H1 (cell line): ENCODE results near the gene KLHL30. TPM values are rescaled to one million over a fixed set of nuclear protein-coding genes. Genes with fewer than 3 reads are reported as not detected.

Source experiments
- BACH1 ChIP-seq: IDR thresholded peaks from 2 replicates; pipeline ENCODE4 v1.6.1; 2012; ENCODE audit warnings: low read length, improper control_type of control experiment
- BRCA1 ChIP-seq: IDR thresholded peaks from 2 replicates; pipeline ENCODE4 v1.6.1; 2012; ENCODE audit warnings: low read depth, low read length, improper control_type of control experiment
- KDM1A ChIP-seq: fragments of 200-600, 300-600 bp; sonication (generic); IDR thresholded peaks from 2 replicates; pipeline ENCODE4 v1.7.1; 2016; ENCODE audit warnings: mild to moderate bottlenecking, low read length, borderline replicate concordance
- NRF1 ChIP-seq: IDR thresholded peaks from 2 replicates; pipeline ENCODE4 v1.6.1; 2011; ENCODE audit warnings: mild to moderate bottlenecking, low read depth, low read length, improper control_type of control experiment
- POLR2AphosphoS5 ChIP-seq: IDR thresholded peaks from 2 replicates; pipeline ENCODE4 v1.6.1; 2011; ENCODE audit warnings: low read depth, low read length
- RXRA ChIP-seq: IDR thresholded peaks from 2 replicates; pipeline ENCODE4 v1.6.1; 2011; ENCODE audit warnings: low read depth, mild to moderate bottlenecking, low read length, moderate library complexity; ENCODE audit not compliant: insufficient read depth
- SIX5 ChIP-seq: IDR thresholded peaks from 2 replicates; pipeline ENCODE4 v1.6.1; 2011; ENCODE audit warnings: mild to moderate bottlenecking, low read depth, low read length
- SP1 ChIP-seq: IDR thresholded peaks from 2 replicates; pipeline ENCODE4 v1.6.1; 2011; ENCODE audit warnings: low read depth, low read length
- SRF ChIP-seq: IDR thresholded peaks from 2 replicates; pipeline ENCODE4 v1.6.1; 2011; ENCODE audit warnings: mild to moderate bottlenecking, low read depth, low read length, moderate library complexity
- TBP ChIP-seq: IDR thresholded peaks from 2 replicates; pipeline ENCODE4 v1.6.1; 2011; ENCODE audit warnings: low read depth, low read length, improper control_type of control experiment
- TCF12 ChIP-seq: IDR thresholded peaks from 2 replicates; pipeline ENCODE4 v1.6.1; 2011; ENCODE audit warnings: low read depth, mild to moderate bottlenecking, low read length
- YY1 ChIP-seq: IDR thresholded peaks from 2 replicates; pipeline ENCODE4 v1.6.1; 2011; ENCODE audit warnings: low read depth, mild to moderate bottlenecking, low read length
- polyA plus RNA-seq, 7 experiments: library from polyadenylated mRNA; depleted of rRNA in 3 of 7; stranded (reverse) in 5 of 7; unstranded in 2 of 7; fragments of >200 nt in 5 of 7; fragments of 200-250 nt in 2 of 7; gene quantifications; 1 replicate in 5 of 7; 2 replicates in 1 of 7; 4 replicates in 1 of 7; pipeline versions ENCODE4 v1.2.1 to v1.2.3, GENCODE V29; 2011 to 2013; ENCODE audit warnings: missing spikeins in 2 of 7, mixed read lengths in 2 of 7
- total RNA-seq: library from RNA; stranded (reverse); fragmentation: NEBNext Ultra II Directional; extraction: Animal tissue kit (Norgen Biotek cat#: 25700); gene quantifications from 2 replicates; pipeline ENCODE4 v1.2.1, GENCODE V29; 2021
- TF ChIP-seq, protein P1 (sequence below): IDR thresholded peaks from 2 replicates; pipeline ENCODE4 v1.6.1; 2012; ENCODE audit warnings: inconsistent platforms

KLHL30 gene
- total and polyA plus RNA-seq, 2 of the 8 experiments (the other 6 are each of a cell fraction or from before 2014, with no cell fraction given), result not detected

GRCh38 chr2:238127165-238128060, 11.1 kb upstream of the KLHL30 start (continued):
- TF ChIP-seq, protein P1, sequence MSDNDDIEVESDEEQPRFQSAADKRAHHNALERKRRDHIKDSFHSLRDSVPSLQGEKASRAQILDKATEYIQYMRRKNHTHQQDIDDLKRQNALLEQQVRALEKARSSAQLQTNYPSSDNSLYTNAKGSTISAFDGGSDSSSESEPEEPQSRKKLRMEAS, result no peak
- TF ChIP-seq RXRA (no peak), YY1 (no peak), TCF12 (no peak), POLR2AphosphoS5 (no peak), BACH1 (no peak), SIX5 (no peak), BRCA1 (no peak), NRF1 (no peak), SRF (no peak), KDM1A (no peak), SP1 (no peak), TBP (no peak)
